ENCODE data around the gene FANCC.

DNA sequence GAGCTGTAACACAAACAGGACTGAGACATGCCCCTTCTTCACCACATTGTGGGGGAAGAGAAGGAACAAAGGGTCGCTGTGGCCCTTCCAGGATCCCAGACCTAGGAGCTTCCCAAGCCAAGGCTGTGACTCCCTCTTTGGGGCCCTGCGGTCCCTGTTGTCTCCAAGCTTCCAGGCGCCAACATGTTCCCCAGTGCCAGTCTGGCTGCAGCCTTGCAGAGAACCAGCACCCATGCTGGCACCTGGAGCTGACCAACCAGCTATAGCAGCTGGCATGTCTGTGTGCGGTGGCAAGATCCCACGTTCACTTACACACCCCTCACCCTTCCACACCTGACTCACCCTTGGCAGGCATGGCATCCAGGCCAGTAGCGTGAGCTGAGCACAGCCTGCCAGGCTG lies 20.7 kb upstream of the FANCC start:
- TF ChIP-seq, protein P1, sequence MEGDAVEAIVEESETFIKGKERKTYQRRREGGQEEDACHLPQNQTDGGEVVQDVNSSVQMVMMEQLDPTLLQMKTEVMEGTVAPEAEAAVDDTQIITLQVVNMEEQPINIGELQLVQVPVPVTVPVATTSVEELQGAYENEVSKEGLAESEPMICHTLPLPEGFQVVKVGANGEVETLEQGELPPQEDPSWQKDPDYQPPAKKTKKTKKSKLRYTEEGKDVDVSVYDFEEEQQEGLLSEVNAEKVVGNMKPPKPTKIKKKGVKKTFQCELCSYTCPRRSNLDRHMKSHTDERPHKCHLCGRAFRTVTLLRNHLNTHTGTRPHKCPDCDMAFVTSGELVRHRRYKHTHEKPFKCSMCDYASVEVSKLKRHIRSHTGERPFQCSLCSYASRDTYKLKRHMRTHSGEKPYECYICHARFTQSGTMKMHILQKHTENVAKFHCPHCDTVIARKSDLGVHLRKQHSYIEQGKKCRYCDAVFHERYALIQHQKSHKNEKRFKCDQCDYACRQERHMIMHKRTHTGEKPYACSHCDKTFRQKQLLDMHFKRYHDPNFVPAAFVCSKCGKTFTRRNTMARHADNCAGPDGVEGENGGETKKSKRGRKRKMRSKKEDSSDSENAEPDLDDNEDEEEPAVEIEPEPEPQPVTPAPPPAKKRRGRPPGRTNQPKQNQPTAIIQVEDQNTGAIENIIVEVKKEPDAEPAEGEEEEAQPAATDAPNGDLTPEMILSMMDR (conservative IDR thresholded peaks at IDR 0.05; ENCODE audit: low read depth, low read length), result no peak
- TF ChIP-seq POLR2A (IDR thresholded peaks at IDR 0.05; ENCODE audit: low read depth, low read length) (no peak), RAD21 (IDR thresholded peaks at IDR 0.05; ENCODE audit: low read length) (no peak), MAFK (IDR thresholded peaks at IDR 0.05; ENCODE audit: low read depth, low read length) (no peak), FOS (IDR thresholded peaks at IDR 0.05; ENCODE audit: low read depth, low read length) (no peak), CHD1 (IDR thresholded peaks at IDR 0.05; ENCODE audit: low read depth, low read length) (no peak), RFX5 (IDR thresholded peaks at IDR 0.05; ENCODE audit: low read depth, low read length) (no peak), MAZ (IDR thresholded peaks at IDR 0.05; ENCODE audit: borderline replicate concordance, low read depth, low read length) (no peak), CEBPB (IDR thresholded peaks at IDR 0.05; ENCODE audit: low read depth, low read length) (no peak)
- TF ChIP-seq, protein P2, sequence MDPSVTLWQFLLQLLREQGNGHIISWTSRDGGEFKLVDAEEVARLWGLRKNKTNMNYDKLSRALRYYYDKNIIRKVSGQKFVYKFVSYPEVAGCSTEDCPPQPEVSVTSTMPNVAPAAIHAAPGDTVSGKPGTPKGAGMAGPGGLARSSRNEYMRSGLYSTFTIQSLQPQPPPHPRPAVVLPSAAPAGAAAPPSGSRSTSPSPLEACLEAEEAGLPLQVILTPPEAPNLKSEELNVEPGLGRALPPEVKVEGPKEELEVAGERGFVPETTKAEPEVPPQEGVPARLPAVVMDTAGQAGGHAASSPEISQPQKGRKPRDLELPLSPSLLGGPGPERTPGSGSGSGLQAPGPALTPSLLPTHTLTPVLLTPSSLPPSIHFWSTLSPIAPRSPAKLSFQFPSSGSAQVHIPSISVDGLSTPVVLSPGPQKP (IDR thresholded peaks at IDR 0.05; ENCODE audit: borderline replicate concordance, low read depth, low read length), result no peak
- TF ChIP-seq, protein P3, sequence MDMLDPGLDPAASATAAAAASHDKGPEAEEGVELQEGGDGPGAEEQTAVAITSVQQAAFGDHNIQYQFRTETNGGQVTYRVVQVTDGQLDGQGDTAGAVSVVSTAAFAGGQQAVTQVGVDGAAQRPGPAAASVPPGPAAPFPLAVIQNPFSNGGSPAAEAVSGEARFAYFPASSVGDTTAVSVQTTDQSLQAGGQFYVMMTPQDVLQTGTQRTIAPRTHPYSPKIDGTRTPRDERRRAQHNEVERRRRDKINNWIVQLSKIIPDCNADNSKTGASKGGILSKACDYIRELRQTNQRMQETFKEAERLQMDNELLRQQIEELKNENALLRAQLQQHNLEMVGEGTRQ (IDR thresholded peaks at IDR 0.05; ENCODE audit: low read depth, low read length), result no peak

Measured in IMR-90 (cell line).